Fibroblast of lung (primary cell): ENCODE data around the gene BRAF. TPM values are rescaled to one million over a fixed set of nuclear protein-coding genes. Genes with fewer than 3 reads are reported as not detected.

Experiments used
- DNase-seq, 2 donors: peaks; one replicate each; pipeline versions ENCODE4 v3.0.0 to v3.0.0-alpha.2; 2010; ENCODE audit warnings: low read depth in 2 of 2
- H2AFZ ChIP-seq: 2 replicates; pipeline ENCODE4 v1.5.1; 2012; ENCODE audit warnings: low read length, control low read depth, inconsistent platforms
- H3K27ac ChIP-seq: 2 replicates; pipeline ENCODE4 v1.5.1; 2011; ENCODE audit warnings: low read length, control low read depth; ENCODE audit not compliant: insufficient read depth
- H3K27me3 ChIP-seq: 2 replicates; pipeline ENCODE4 v1.5.1; 2011; ENCODE audit warnings: mild to moderate bottlenecking, low read length; ENCODE audit not compliant: control insufficient read depth, insufficient read depth
- H3K36me3 ChIP-seq: 2 replicates; pipeline ENCODE4 v1.5.1; 2011; ENCODE audit warnings: low read length; ENCODE audit not compliant: control insufficient read depth, insufficient read depth
- H3K4me1 ChIP-seq: 2 replicates; pipeline ENCODE4 v1.5.1; 2011; ENCODE audit warnings: low read length; ENCODE audit not compliant: control insufficient read depth, insufficient read depth; ENCODE audit errors: extremely low read depth
- H3K4me2 ChIP-seq: 2 replicates; pipeline ENCODE4 v1.5.1; 2011; ENCODE audit warnings: low read length, control low read depth; ENCODE audit not compliant: insufficient read depth; ENCODE audit errors: extremely low read depth
- H3K4me3 ChIP-seq, 4 experiments: fragments of 200-600 bp in 1 of 4; sonication (generic) in 1 of 4; replicated peaks in 1 of 4; 2 replicates each; pipeline ENCODE4 v1.5.1; 2011 to 2016; ENCODE audit warnings: low read length in 4 of 4, low read depth in 3 of 4, mild to moderate bottlenecking in 3 of 4, control low read depth in 2 of 4, inconsistent platforms in 1 of 4, mixed read lengths in 1 of 4; ENCODE audit not compliant: insufficient read depth in 1 of 4; ENCODE audit errors: control extremely low read depth in 1 of 4
- H3K79me2 ChIP-seq: 2 replicates; pipeline ENCODE4 v1.5.1; 2012; ENCODE audit warnings: mild to moderate bottlenecking, low read length, inconsistent platforms; ENCODE audit not compliant: control insufficient read depth, insufficient read depth
- H3K9ac ChIP-seq: 2 replicates; pipeline ENCODE4 v1.5.1; 2011; ENCODE audit warnings: mild to moderate bottlenecking, low read length, control low read depth; ENCODE audit not compliant: insufficient read depth
- H3K9me3 ChIP-seq: 2 replicates; pipeline ENCODE4 v1.5.1; 2012; ENCODE audit warnings: low read depth, low read length; ENCODE audit not compliant: control insufficient read depth, insufficient read depth
- H4K20me1 ChIP-seq: 2 replicates; pipeline ENCODE4 v1.5.1; 2011; ENCODE audit warnings: low read length; ENCODE audit not compliant: control insufficient read depth, insufficient read depth; ENCODE audit errors: extremely low read depth
- EZH2 ChIP-seq: IDR thresholded peaks from 2 replicates; pipeline ENCODE4 v1.5.1; 2012; ENCODE audit warnings: low read length, control low read depth, mild to moderate bottlenecking; ENCODE audit errors: missing control alignments
- polyA plus RNA-seq, 2 donors: library from polyadenylated mRNA; depleted of rRNA in 1 of 2; stranded (reverse) in 1 of 2; unstranded in 1 of 2; fragments of >200 nt; gene quantifications; 2 replicates each; pipeline ENCODE4 v1.2.1, GENCODE V29; 2011 to 2012; ENCODE audit warnings: missing spikeins in 1 of 2
- total RNA-seq: library from RNA; depleted of rRNA; stranded (reverse); fragments of >200 nt; gene quantifications from 2 replicates; pipeline ENCODE4 v1.2.1, GENCODE V29; 2014
- TF ChIP-seq, protein P1 (sequence below), 2 donors: IDR thresholded peaks in 1 of 2; conservative IDR thresholded peaks in 1 of 2; 1 replicate in 1 of 2; 2 replicates in 1 of 2; pipeline ENCODE4 v1.5.1; 2011 to 2012; ENCODE audit warnings: low read length in 2 of 2, control low read depth in 1 of 2, inconsistent platforms in 1 of 2, low read depth in 1 of 2, mild to moderate bottlenecking in 1 of 2

Gene BRAF
- total and polyA plus RNA-seq, 2 donors (not counting 1 experiment from before 2014, with no cell fraction given): 21.1 to 23.1 TPM

DNA sequence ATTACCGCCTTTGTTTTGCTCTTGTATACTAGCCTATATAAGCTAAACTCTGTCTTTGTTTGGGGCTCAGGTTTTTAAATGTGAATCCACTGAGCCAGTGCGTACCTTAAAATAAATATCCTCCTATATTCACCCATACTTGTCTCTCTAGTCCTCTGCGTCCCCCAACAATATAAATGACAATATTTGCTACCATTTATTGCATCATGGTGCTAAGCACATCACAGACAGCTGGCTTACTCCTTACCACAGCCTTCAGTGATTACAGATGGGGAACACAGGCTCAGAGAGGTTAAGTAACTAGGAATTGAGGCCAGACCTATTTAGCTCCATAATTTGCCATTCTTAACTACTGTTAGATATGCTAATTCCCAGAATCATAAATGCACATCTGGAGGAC lies 255.4 kb downstream of the BRAF start:
- Histone ChIP-seq H3K36me3 (no peaks in the 10 kb centered on the region), H2AFZ (no peak overlapping the region), H3K4me3 (no peak overlapping the region), H3K79me2 (no peaks in the 10 kb centered on the region), H3K4me2 (no peak overlapping the region), H4K20me1 (no peaks in the 10 kb centered on the region), H3K9me3 (no peaks in the 10 kb centered on the region), H3K9ac (no peak overlapping the region), H3K27me3 (peaks cover 2% of the 10 kb centered on the region), H3K27ac (no peak overlapping the region), H3K4me1 (no peaks in the 10 kb centered on the region)
- TF ChIP-seq, protein P1, sequence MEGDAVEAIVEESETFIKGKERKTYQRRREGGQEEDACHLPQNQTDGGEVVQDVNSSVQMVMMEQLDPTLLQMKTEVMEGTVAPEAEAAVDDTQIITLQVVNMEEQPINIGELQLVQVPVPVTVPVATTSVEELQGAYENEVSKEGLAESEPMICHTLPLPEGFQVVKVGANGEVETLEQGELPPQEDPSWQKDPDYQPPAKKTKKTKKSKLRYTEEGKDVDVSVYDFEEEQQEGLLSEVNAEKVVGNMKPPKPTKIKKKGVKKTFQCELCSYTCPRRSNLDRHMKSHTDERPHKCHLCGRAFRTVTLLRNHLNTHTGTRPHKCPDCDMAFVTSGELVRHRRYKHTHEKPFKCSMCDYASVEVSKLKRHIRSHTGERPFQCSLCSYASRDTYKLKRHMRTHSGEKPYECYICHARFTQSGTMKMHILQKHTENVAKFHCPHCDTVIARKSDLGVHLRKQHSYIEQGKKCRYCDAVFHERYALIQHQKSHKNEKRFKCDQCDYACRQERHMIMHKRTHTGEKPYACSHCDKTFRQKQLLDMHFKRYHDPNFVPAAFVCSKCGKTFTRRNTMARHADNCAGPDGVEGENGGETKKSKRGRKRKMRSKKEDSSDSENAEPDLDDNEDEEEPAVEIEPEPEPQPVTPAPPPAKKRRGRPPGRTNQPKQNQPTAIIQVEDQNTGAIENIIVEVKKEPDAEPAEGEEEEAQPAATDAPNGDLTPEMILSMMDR (conservative IDR thresholded peaks at IDR 0.05 in 1 of 2, IDR thresholded peaks at IDR 0.05 in 1 of 2; ENCODE audit: low read depth in 1 of 2, low read length in 2 of 2): no peak
- no peak for TF ChIP-seq EZH2
- DNase-seq: no peak

Other genes with a start within 250 kb of the BRAF start
- gene NDUFB2, start 228.2 kb downstream of the BRAF start, total RNA-seq: 44.9 and 116 TPM in 2 replicates
- 283 and 307 TPM in 2 replicates for gene NDUFB2, start 228.2 kb downstream of the BRAF start, polyA plus RNA-seq
- gene MRPS33, start 90.0 kb upstream of the BRAF start, total RNA-seq: 30.6 and 40.1 TPM in 2 replicates
- gene MRPS33, start 90.0 kb upstream of the BRAF start, polyA plus RNA-seq: 64.8 and 73.6 TPM in 2 replicates
- gene TMEM178B, start 149.1 kb upstream of the BRAF start, total RNA-seq: under 0.01 TPM in 2 replicates
- gene TMEM178B, start 149.1 kb upstream of the BRAF start, polyA plus RNA-seq: 0.02 and 0.14 TPM in 2 replicates